Upper lobe of left lung (tissue), 6 donors: ENCODE results near the gene PTPRD. TPM values are rescaled to one million over a fixed set of nuclear protein-coding genes. Genes with fewer than 3 reads are reported as not detected.

Source experiments
- ATAC-seq, 2 donors: fragments of 200-7000 bp; cut with Tn5 transposase; one replicate each; pipeline ENCODE4 v1.9.1; 2022; ENCODE audit warnings: mild to moderate bottlenecking in 2 of 2, moderate library complexity in 2 of 2; ENCODE audit not compliant: low FRiP score in 2 of 2
- DNase-seq, 2 donors: peaks; one replicate each; pipeline ENCODE4 v3.0.0-alpha.2; 2019 to 2020
- H3K27ac ChIP-seq, 4 donors: fragments of 200-600 bp; sonication (generic); one replicate each; pipeline ENCODE4 v1.5.1; 2016 to 2019
- H3K27me3 ChIP-seq, 4 donors: fragments of 200-600 bp; sonication (generic); one replicate each; pipeline ENCODE4 v1.5.1; 2017 to 2019
- H3K36me3 ChIP-seq, 4 donors: fragments of 200-600 bp; sonication (generic); one replicate each; pipeline ENCODE4 v1.5.1; 2016 to 2019
- H3K4me1 ChIP-seq, 4 donors: fragments of 200-600 bp; sonication (generic); one replicate each; pipeline ENCODE4 v1.5.1; 2018 to 2019
- H3K4me3 ChIP-seq, 4 donors: fragments of 200-600 bp; sonication (generic); one replicate each; pipeline ENCODE4 v1.5.1; 2017 to 2019; ENCODE audit warnings: mild to moderate bottlenecking in 2 of 4, moderate library complexity in 1 of 4
- H3K9me3 ChIP-seq, 4 donors: fragments of 200-600 bp; sonication (generic); one replicate each; pipeline ENCODE4 v1.5.1; 2018 to 2019
- CTCF ChIP-seq, 6 experiments: fragments of 450-650 bp in 4 of 6; fragments of 200-600 bp in 2 of 6; sonication (generic) in 2 of 6; IDR thresholded peaks; one replicate each; pipeline ENCODE4 v1.5.1; 2016 to 2019; ENCODE audit warnings: antibody characterized with exemption in 6 of 6
- EP300 ChIP-seq, 4 donors: sonication (generic); formaldehyde crosslinking; IDR thresholded peaks; one replicate each; pipeline ENCODE4 v1.5.1; 2017; ENCODE audit warnings: antibody characterized with exemption in 4 of 4, control low read depth in 2 of 4
- POLR2A ChIP-seq, 4 donors: fragments of 450-650 bp; IDR thresholded peaks; one replicate each; pipeline ENCODE4 v1.5.1; 2016 to 2017; ENCODE audit warnings: antibody characterized with exemption in 4 of 4, mild to moderate bottlenecking in 2 of 4
- POLR2AphosphoS5 ChIP-seq, 2 donors: sonication (generic); formaldehyde crosslinking; IDR thresholded peaks; one replicate each; pipeline ENCODE4 v1.5.1; 2017; ENCODE audit warnings: antibody characterized with exemption in 2 of 2
- WGBS, 2 donors: methylation state at CpG; one replicate each; pipeline ENCODE4 v1.1.5; 2017 to 2018; 5-methylcytosine and 5-hydroxymethylcytosine counted together
- total RNA-seq, 6 donors: library from RNA; depleted of rRNA in 4 of 6; stranded (reverse); fragments of >200 nt in 4 of 6; gene quantifications; one replicate each; pipeline versions ENCODE4 v1.1.0 to v1.2.1, GENCODE V29; 2016 to 2021
- donor health status: DM: no; HTN: no; CAD: no; lungs with moderate emphysema.
- donor health status: DM: no; HTN: yes; CAD: no; lungs with severe emphysema.

The PTPRD gene
- total RNA-seq, 6 donors from 2014 or later, result 7.4 to 46.1 (median 14.5) TPM

GRCh38 chr9:8332331-8332650 lies 2280.5 kb downstream of the PTPRD start:
- WGBS, 2 donors, result 67 to 76% methylated on average over 2 of the region's 2 CpGs
- Histone ChIP-seq H3K9me3 (no peaks in the 10 kb centered on the region), H3K36me3 (no peaks in the 10 kb centered on the region), H3K4me3 (no peak overlapping the region), H3K4me1 (no peaks in the 10 kb centered on the region), H3K27ac (no peak overlapping the region), H3K27me3 (no peaks in the 10 kb centered on the region)
- ATAC-seq, result no peak
- TF ChIP-seq CTCF (IDR thresholded peaks at IDR 0.05), result no peak
- TF ChIP-seq POLR2AphosphoS5 (IDR thresholded peaks at IDR 0.05), result no peak
- no peak for TF ChIP-seq POLR2A (IDR thresholded peaks at IDR 0.05)
- no peak for TF ChIP-seq EP300 (IDR thresholded peaks at IDR 0.05)
- DNase-seq, result no peak

GRCh38 chr9:8331507-8332330 lies 2281.1 kb downstream of the PTPRD start:
- WGBS, 2 donors, result 90 to 91% methylated on average over 15 of the region's 15 CpGs
- no peak for DNase-seq
- TF ChIP-seq POLR2A (IDR thresholded peaks at IDR 0.05) (no peak), EP300 (IDR thresholded peaks at IDR 0.05) (no peak), POLR2AphosphoS5 (IDR thresholded peaks at IDR 0.05) (no peak), CTCF (IDR thresholded peaks at IDR 0.05) (no peak)
- H3K4me1 ChIP-seq, result no peaks in the 10 kb centered on the region
- no peak overlapping the region for H3K27ac ChIP-seq
- no peaks in the 10 kb centered on the region for H3K9me3 ChIP-seq
- H3K4me3 ChIP-seq, result no peak overlapping the region
- no peak for ATAC-seq
- H3K36me3 ChIP-seq, result no peaks in the 10 kb centered on the region
- H3K27me3 ChIP-seq, result no peaks in the 10 kb centered on the region

GRCh38 chr9:8329561-8330283 lies 2283.1 kb downstream of the PTPRD start:
- TF ChIP-seq POLR2AphosphoS5 (IDR thresholded peaks at IDR 0.05) (no peak), POLR2A (IDR thresholded peaks at IDR 0.05) (no peak), EP300 (IDR thresholded peaks at IDR 0.05) (no peak), CTCF (IDR thresholded peaks at IDR 0.05) (no peak)
- H3K4me1 ChIP-seq, result no peaks in the 10 kb centered on the region
- 86 to 87% methylated on average over 10 to 13 of the region's 13 CpGs for WGBS, 2 donors
- no peak overlapping the region for H3K4me3 ChIP-seq
- no peak for ATAC-seq
- no peak overlapping the region for H3K27ac ChIP-seq
- H3K9me3 ChIP-seq, result no peaks in the 10 kb centered on the region
- H3K36me3 ChIP-seq, result no peaks in the 10 kb centered on the region
- H3K27me3 ChIP-seq, result no peaks in the 10 kb centered on the region
- no peak for DNase-seq

GRCh38 chr9:8315211-8315610 lies 2297.6 kb downstream of the PTPRD start:
- no peaks in the 10 kb centered on the region for H3K4me1 ChIP-seq
- H3K36me3 ChIP-seq, result no peaks in the 10 kb centered on the region
- no peak overlapping the region for H3K27ac ChIP-seq
- DNase-seq (no peak), ATAC-seq (no peak)
- 89% methylated on average over 5 of the region's 5 CpGs for WGBS, 2 donors
- peaks cover 0 to 4% (median 0%) of the 10 kb centered on the region in 4 donors for H3K9me3 ChIP-seq
- H3K27me3 ChIP-seq, result no peaks in the 10 kb centered on the region
- no peak for TF ChIP-seq POLR2AphosphoS5 (IDR thresholded peaks at IDR 0.05)
- no peak for TF ChIP-seq CTCF (IDR thresholded peaks at IDR 0.05)
- TF ChIP-seq EP300 (IDR thresholded peaks at IDR 0.05), result no peak
- no peak for TF ChIP-seq POLR2A (IDR thresholded peaks at IDR 0.05)
- no peak overlapping the region for H3K4me3 ChIP-seq
